ENCODE measurements around the gene GID8. TPM values are rescaled to one million over a fixed set of nuclear protein-coding genes. Genes with fewer than 3 reads are reported as not detected.

Gene GID8
- total RNA-seq, 1 donor = 34.4 TPM

DNA sequence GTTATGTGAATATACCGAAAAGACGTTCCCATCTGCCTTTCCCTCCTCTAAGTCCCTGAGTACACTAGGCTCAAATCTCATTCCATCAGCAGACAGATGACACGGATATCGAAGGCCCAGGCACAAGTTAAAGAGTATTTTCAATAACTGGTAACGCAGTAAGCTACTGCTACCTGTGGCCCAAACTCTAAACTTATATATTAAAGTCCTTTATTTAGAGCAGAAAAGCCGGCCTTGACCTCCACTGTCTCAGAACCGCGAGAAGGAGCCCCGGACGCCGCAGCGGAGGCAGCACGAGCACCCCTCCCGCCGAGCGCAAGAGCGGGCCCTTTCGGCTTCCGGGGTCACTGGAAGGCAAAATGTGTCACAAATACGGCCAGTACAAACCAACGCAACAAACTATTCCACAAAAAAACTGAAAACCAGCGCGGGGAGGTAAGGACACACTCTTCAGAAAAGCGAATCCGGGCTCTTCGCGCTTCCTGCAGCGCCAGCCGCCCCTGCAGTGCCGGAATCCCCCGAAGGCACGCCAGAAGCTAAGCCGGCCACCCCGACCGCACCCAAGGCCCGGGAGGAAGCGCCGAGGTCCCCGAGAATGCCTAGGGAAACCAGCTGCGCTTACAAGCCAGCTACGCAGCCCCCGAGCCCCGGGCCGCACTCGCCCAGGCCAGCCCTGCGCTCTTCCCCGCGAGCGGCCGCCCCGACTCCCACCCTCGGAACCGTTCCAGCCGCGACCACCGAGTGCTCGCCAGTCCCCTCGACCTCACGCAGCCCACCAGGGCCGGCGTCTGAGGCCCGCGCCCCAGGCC lies 12.3 kb upstream of the GID8 start:
- Histone ChIP-seq H3K36me3 (ENCODE audit: insufficient read depth, low read length) (no peaks in the 10 kb centered on the region), H3K4me1 (ENCODE audit: insufficient read depth, low read length) (peaks cover 39% of the 10 kb centered on the region), H2AFZ (ENCODE audit: low read length) (no peak overlapping the region), H3K27ac (ENCODE audit: low read depth, low read length) (peak overlapping the region; percentile 91), H3K4me2 (ENCODE audit: insufficient read depth, low read length) (peak overlapping the region; percentile 97), H3K27me3 (ENCODE audit: insufficient read depth, low read length) (no peaks in the 10 kb centered on the region), H3K9me3 (ENCODE audit: low read depth, low read length) (no peaks in the 10 kb centered on the region), H3K4me3 (ENCODE audit: insufficient read depth, low read length) (peak overlapping the region; percentile 75), H4K20me1 (ENCODE audit: insufficient read depth, low read length) (peaks cover 52% of the 10 kb centered on the region), H3K79me2 (ENCODE audit: insufficient read depth, low read length) (peaks cover 94% of the 10 kb centered on the region)
- no peak for TF ChIP-seq CTCF (IDR thresholded peaks at IDR 0.05; ENCODE audit: extremely low read depth, low read depth, low read length)
- peak; percentile 86 for DNase-seq (ENCODE audit: insufficient read length, low spot score, missing footprints)

DNA sequence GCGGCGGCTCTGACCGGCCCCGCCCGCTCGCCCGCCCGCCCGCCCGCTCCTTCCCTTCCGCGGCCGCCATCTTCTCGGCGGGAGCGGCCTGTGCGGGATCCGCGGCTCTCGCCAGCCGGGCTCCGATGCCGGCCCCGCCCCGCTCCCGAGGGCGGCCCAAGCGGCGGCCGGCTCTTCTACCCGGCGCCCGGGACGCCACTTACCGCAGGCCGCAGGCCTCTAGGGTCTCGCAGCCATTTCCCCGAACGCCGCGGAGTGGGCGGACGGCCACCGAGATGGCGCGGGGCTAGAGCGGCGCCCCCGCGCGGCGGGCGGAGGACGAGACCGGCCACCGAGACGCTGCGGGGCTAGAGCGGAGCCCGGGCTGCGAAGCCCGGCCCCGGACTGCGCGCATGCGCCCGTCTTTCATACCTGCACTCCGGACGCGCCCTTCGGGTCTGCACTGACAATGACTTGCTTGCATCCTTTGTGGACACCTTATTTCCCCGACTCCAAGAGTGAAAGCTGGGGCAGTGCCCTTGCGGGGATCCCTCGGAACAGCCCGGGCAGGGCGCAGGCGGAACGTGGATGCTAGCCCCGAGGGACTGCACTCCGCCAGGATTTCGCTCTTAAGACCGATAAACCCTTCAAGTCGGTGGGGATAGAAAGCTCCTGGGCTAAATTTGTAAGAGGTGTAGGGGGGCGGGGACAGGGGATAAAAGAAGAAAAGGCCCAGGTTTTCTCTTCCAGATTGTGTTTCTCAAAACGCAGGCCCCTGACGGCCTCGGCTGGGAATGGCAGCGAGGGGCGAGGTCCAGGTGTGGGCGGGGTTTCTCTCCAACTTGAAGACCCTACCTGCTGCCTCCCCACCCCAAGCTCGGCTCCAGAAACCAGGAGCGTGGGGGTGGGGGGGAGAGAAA lies 11.5 kb upstream of the GID8 start, which contains the start of gene DIDO1:
Gene DIDO1 (minus strand): TSS at position 277 of the 899 bp plus-strand sequence.
- peaks cover 94% of the 10 kb centered on the region for H3K79me2 ChIP-seq (ENCODE audit: insufficient read depth, low read length)
- H2AFZ ChIP-seq (ENCODE audit: low read length) = peak within 1 kb of the TSS; percentile 55
- peak within 1 kb of the TSS; percentile 75 for H3K4me3 ChIP-seq (ENCODE audit: insufficient read depth, low read length)
- H3K9me3 ChIP-seq (ENCODE audit: low read depth, low read length) = no peaks in the 10 kb centered on the region
- H3K4me1 ChIP-seq (ENCODE audit: insufficient read depth, low read length) = peaks cover 39% of the 10 kb centered on the region
- peak; percentile 42 for TF ChIP-seq CTCF (IDR thresholded peaks at IDR 0.05; ENCODE audit: extremely low read depth, low read depth, low read length)
- H4K20me1 ChIP-seq (ENCODE audit: insufficient read depth, low read length) = peaks cover 44% of the 10 kb centered on the region
- H3K27me3 ChIP-seq (ENCODE audit: insufficient read depth, low read length) = no peaks in the 10 kb centered on the region
- H3K36me3 ChIP-seq (ENCODE audit: insufficient read depth, low read length) = no peaks in the 10 kb centered on the region
- H3K4me2 ChIP-seq (ENCODE audit: insufficient read depth, low read length) = peak within 1 kb of the TSS; percentile 97
- peak within 1 kb of the TSS; percentile 91 for H3K27ac ChIP-seq (ENCODE audit: low read depth, low read length)
- DNase-seq (ENCODE audit: insufficient read length, low spot score, missing footprints) = peak; percentile 98

- Histone ChIP-seq H3K4me2 (ENCODE audit: insufficient read depth, low read length) (peak overlapping the region; percentile 70), H3K27me3 (ENCODE audit: insufficient read depth, low read length) (no peaks in the 10 kb centered on the region), H2AFZ (ENCODE audit: low read length) (no peak overlapping the region), H4K20me1 (ENCODE audit: insufficient read depth, low read length) (peaks cover 44% of the 10 kb centered on the region), H3K36me3 (ENCODE audit: insufficient read depth, low read length) (no peaks in the 10 kb centered on the region), H3K27ac (ENCODE audit: low read depth, low read length) (peak overlapping the region; percentile 19), H3K9me3 (ENCODE audit: low read depth, low read length) (no peaks in the 10 kb centered on the region), H3K79me2 (ENCODE audit: insufficient read depth, low read length) (peaks cover 94% of the 10 kb centered on the region), H3K4me3 (ENCODE audit: insufficient read depth, low read length) (peak overlapping the region; percentile 75), H3K4me1 (ENCODE audit: insufficient read depth, low read length) (peaks cover 39% of the 10 kb centered on the region)
- TF ChIP-seq CTCF (IDR thresholded peaks at IDR 0.05; ENCODE audit: extremely low read depth, low read depth, low read length) = no peak
- peak; percentile 85 for DNase-seq (ENCODE audit: insufficient read length, low spot score, missing footprints)
These were observed 10.7 kb upstream of the GID8 start for GRCh38 chr20:62927128-62927705.

Measured in osteoblast (primary cell).